Measurements from ENCODE around the gene PLD4.
"Not testable (repeated sequence)": the region's sequence is repeated elsewhere in the genome, so short reads cannot be mapped to it uniquely, and the experiment has no call there.

PLD4 gene

GRCh38 chr14:104885973-104886689 lies 38.5 kb upstream of the PLD4 start:
- in situ Hi-C loops (cut with MboI; ENCODE audit: low sequenced_read_pairs) = no loop called here

GRCh38 chr14:104886690-104887622 lies 37.7 kb upstream of the PLD4 start:
- in situ Hi-C loops (cut with MboI; ENCODE audit: low sequenced_read_pairs) = no loop called here

GRCh38 chr14:104887623-104888488 lies 36.8 kb upstream of the PLD4 start:
- in situ Hi-C loops (cut with MboI; ENCODE audit: low sequenced_read_pairs) = no loop called here

GRCh38 chr14:104888489-104889374 lies 35.9 kb upstream of the PLD4 start:
- in situ Hi-C loops (cut with MboI; ENCODE audit: low sequenced_read_pairs) = no loop called here

- in situ Hi-C loops (cut with MboI; ENCODE audit: low sequenced_read_pairs) = no loop called here
These were observed 35.3 kb upstream of the PLD4 start for GRCh38 chr14:104889375-104889757.

GRCh38 chr14:104890292-104890691 lies 34.4 kb upstream of the PLD4 start:
- in situ Hi-C loops (cut with MboI; ENCODE audit: low sequenced_read_pairs) = not testable (repeated sequence)

GRCh38 chr14:104891121-104891551 lies 33.5 kb upstream of the PLD4 start:
- in situ Hi-C loops (cut with MboI; ENCODE audit: low sequenced_read_pairs) = no loop called here

- in situ Hi-C loops (cut with MboI; ENCODE audit: low sequenced_read_pairs) = no loop called here
These were observed 32.8 kb upstream of the PLD4 start for GRCh38 chr14:104891664-104892530.

GRCh38 chr14:104892531-104893434 lies 31.9 kb upstream of the PLD4 start:
- in situ Hi-C loops (cut with MboI; ENCODE audit: low sequenced_read_pairs) = no loop called here

- in situ Hi-C loops (cut with MboI; ENCODE audit: low sequenced_read_pairs) = no loop called here
These were observed 31.1 kb upstream of the PLD4 start for GRCh38 chr14:104893435-104894207.

- in situ Hi-C loops (cut with MboI; ENCODE audit: low sequenced_read_pairs) = no loop called here
These were observed 30.1 kb upstream of the PLD4 start for GRCh38 chr14:104894331-104895206.

GRCh38 chr14:104895207-104895785 lies 29.4 kb upstream of the PLD4 start:
- in situ Hi-C loops (cut with MboI; ENCODE audit: low sequenced_read_pairs) = no loop called here

GRCh38 chr14:104895786-104896661 lies 28.7 kb upstream of the PLD4 start:
- in situ Hi-C loops (cut with MboI; ENCODE audit: low sequenced_read_pairs) = no loop called here

GRCh38 chr14:104897330-104898194 lies 27.1 kb upstream of the PLD4 start:
- in situ Hi-C loops (cut with MboI; ENCODE audit: low sequenced_read_pairs) = no loop called here
